ENCODE data around the gene HLA-DQB1.
A peak's percentile ranks its signal among the peaks of the same experiment; 100 is the strongest.

Gene HLA-DQB1

GRCh38 chr6:32623693-32624092, 42.8 kb downstream of the HLA-DQB1 start:
- DNase-seq: no peak

GRCh38 chr6:32622545-32623401, 43.7 kb downstream of the HLA-DQB1 start:
- peak; percentile 14 for DNase-seq

GRCh38 chr6:32621372-32621771, 45.1 kb downstream of the HLA-DQB1 start:
- DNase-seq: no peak

GRCh38 chr6:32617751-32618150, 48.7 kb downstream of the HLA-DQB1 start:
- DNase-seq: no peak

- DNase-seq: no peak
These were observed 50.4 kb downstream of the HLA-DQB1 start for GRCh38 chr6:32615885-32616532.

- no peak for DNase-seq
These were observed 51.9 kb downstream of the HLA-DQB1 start for GRCh38 chr6:32614366-32615081.

- DNase-seq: no peak
These were observed 53.0 kb downstream of the HLA-DQB1 start for GRCh38 chr6:32613475-32613874.

- no peak for DNase-seq
These were observed 55.7 kb downstream of the HLA-DQB1 start for GRCh38 chr6:32610682-32611296.

GRCh38 chr6:32609731-32610640, 56.5 kb downstream of the HLA-DQB1 start:
- DNase-seq: peak; percentile 2
